Activated CD8-positive, alpha-beta T cell treated with anti-CD3 and anti-CD28 coated beads for 36 hours (primary cell): ENCODE measurements around the gene GAP43. TPM values are rescaled to one million over a fixed set of nuclear protein-coding genes. Genes with fewer than 3 reads are reported as not detected.
A peak's percentile ranks its signal among the peaks of the same experiment; 100 is the strongest.

ENCODE experiments used
- ATAC-seq: fragments of 200-7000 bp; cut with Tn5 transposase; one replicate; pipeline ENCODE4 v1.10.0; 2021; ENCODE audit warnings: mild to moderate bottlenecking, moderate library complexity
- CTCF ChIA-PET: fragments of 350-600 bp; sonication (Branson Sonifier 250); formaldehyde crosslinking; loops from one replicate; lab custom pipeline; 2021; ENCODE audit warnings: antibody characterized with exemption; lab: Charles Lee
- POLR2A ChIA-PET: fragments of 350-600 bp; sonication (Branson Sonifier 250); formaldehyde crosslinking; loops from one replicate; lab custom pipeline; 2021; ENCODE audit warnings: antibody characterized with exemption; lab: Charles Lee
- DNase-seq: peaks from one replicate; pipeline ENCODE4 v3.0.0-alpha.2; 2020
- H3K27ac Mint-ChIP-seq: one replicate; pipeline ENCODE4 v1.8.0; 2021; ENCODE audit warnings: mild to moderate bottlenecking, mixed read lengths
- H3K27me3 Mint-ChIP-seq: one replicate; pipeline ENCODE4 v1.8.0; 2021; ENCODE audit warnings: mixed read lengths
- H3K36me3 Mint-ChIP-seq: one replicate; pipeline ENCODE4 v1.8.0; 2021; ENCODE audit warnings: low read depth, mixed read lengths
- H3K4me1 Mint-ChIP-seq: one replicate; pipeline ENCODE4 v1.8.0; 2021; ENCODE audit warnings: low read depth, mixed read lengths
- H3K4me3 Mint-ChIP-seq: one replicate; pipeline ENCODE4 v1.8.0; 2021; ENCODE audit warnings: mild to moderate bottlenecking, moderate library complexity, mixed read lengths
- H3K9me3 Mint-ChIP-seq: one replicate; pipeline ENCODE4 v1.8.0; 2021; ENCODE audit warnings: mixed read lengths
- CTCF ChIP-seq: fragments of 200-600 bp; IDR thresholded peaks from one replicate; pipeline ENCODE4 v1.8.0; 2022; ENCODE audit warnings: antibody characterized with exemption, mild to moderate bottlenecking
- intact Hi-C: fragments of 100-400 bp; cut with micrococcal nuclease; formaldehyde crosslinking; loops from one replicate; pipeline ENCODE4 v1.10.0; 2022
- total RNA-seq, 2 experiments: library from RNA; stranded (reverse); gene quantifications; one replicate each; pipeline ENCODE4 v1.2.3, GENCODE V29; 2021

GAP43 gene
- total RNA-seq, 2 experiments from 2014 or later: not detected

GRCh38 chr3:115616461-115616860 lies 6.8 kb upstream of the GAP43 start:
- Mint-ChIP-seq H3K27me3 (peaks cover 15% of the 10 kb centered on the region), H3K4me1 (peaks cover 13% of the 10 kb centered on the region), H3K36me3 (no peaks in the 10 kb centered on the region), H3K4me3 (no peak overlapping the region), H3K27ac (no peak overlapping the region), H3K9me3 (no peaks in the 10 kb centered on the region)
- CTCF ChIA-PET: no interaction called here
- intact Hi-C loops: no loop called here
- POLR2A ChIA-PET: no interaction called here
- no peak for TF ChIP-seq CTCF
- peak; percentile 53 for DNase-seq
- peak; percentile 80 for ATAC-seq

GRCh38 chr3:115617591-115617990 lies 5.7 kb upstream of the GAP43 start:
- DNase-seq (no peak), ATAC-seq (peak; percentile 58)
- intact Hi-C loops: no loop called here

GRCh38 chr3:115624029-115624741 lies 875 bp downstream of the GAP43 start:
- H3K4me3 Mint-ChIP-seq: no peak overlapping the region
- H3K36me3 Mint-ChIP-seq: no peaks in the 10 kb centered on the region
- no peaks in the 10 kb centered on the region for H3K9me3 Mint-ChIP-seq
- peaks cover 39% of the 10 kb centered on the region for H3K27me3 Mint-ChIP-seq
- ChIA-PET CTCF (no interaction called here), POLR2A (no interaction called here)
- DNase-seq: no peak
- intact Hi-C loops: no loop called here
- H3K27ac Mint-ChIP-seq: no peak overlapping the region
- peaks cover 8% of the 10 kb centered on the region for H3K4me1 Mint-ChIP-seq
- TF ChIP-seq CTCF: no peak
- no peak for ATAC-seq

More at GRCh38 chr3:115617591-115617990, 5.7 kb upstream of the GAP43 start:
- ChIA-PET CTCF (no interaction called here), POLR2A (no interaction called here)
- Mint-ChIP-seq H3K4me1 (peaks cover 13% of the 10 kb centered on the region), H3K36me3 (no peaks in the 10 kb centered on the region), H3K4me3 (no peak overlapping the region), H3K27me3 (peaks cover 14% of the 10 kb centered on the region), H3K27ac (no peak overlapping the region), H3K9me3 (no peaks in the 10 kb centered on the region)
- TF ChIP-seq CTCF: no peak

GRCh38 chr3:115624901-115625300 lies 1.6 kb downstream of the GAP43 start:
- TF ChIP-seq CTCF: no peak
- H3K36me3 Mint-ChIP-seq: no peaks in the 10 kb centered on the region
- DNase-seq (no peak), ATAC-seq (no peak)
- no peak overlapping the region for H3K4me3 Mint-ChIP-seq
- POLR2A ChIA-PET: no interaction called here
- intact Hi-C loops: no loop called here
- CTCF ChIA-PET: no interaction called here
- no peaks in the 10 kb centered on the region for H3K9me3 Mint-ChIP-seq
- peaks cover 8% of the 10 kb centered on the region for H3K4me1 Mint-ChIP-seq
- H3K27ac Mint-ChIP-seq: no peak overlapping the region
- H3K27me3 Mint-ChIP-seq: peaks cover 39% of the 10 kb centered on the region

- no peak for ATAC-seq
- Mint-ChIP-seq H3K36me3 (no peaks in the 10 kb centered on the region), H3K4me1 (peaks cover 8% of the 10 kb centered on the region), H3K9me3 (no peaks in the 10 kb centered on the region), H3K27ac (no peak overlapping the region), H3K27me3 (peaks cover 44% of the 10 kb centered on the region), H3K4me3 (no peak overlapping the region)
- no peak for TF ChIP-seq CTCF
- DNase-seq: no peak
- CTCF ChIA-PET: no interaction called here
- POLR2A ChIA-PET: no interaction called here
- intact Hi-C loops: no loop called here
These were observed 2.7 kb downstream of the GAP43 start for GRCh38 chr3:115626006-115626409.
